Keratinocyte (primary cell): Measurements from ENCODE around the gene XAB2. TPM values are rescaled to one million over a fixed set of nuclear protein-coding genes. Genes with fewer than 3 reads are reported as not detected.

Experiments
- DNase-seq: peaks from one replicate; pipeline ENCODE4 v3.0.0-alpha.2; 2011; ENCODE audit warnings: low read depth, missing footprints, low spot score
- FAIRE-seq: peaks from 2 replicates; lab custom pipeline; 2011; peaks lifted over from hg19 to GRCh38; lab: Jason Lieb, UNC
- H2AFZ ChIP-seq: 2 replicates; pipeline ENCODE4 v1.6.0; 2012; ENCODE audit warnings: low read length, control low read depth, inconsistent platforms; ENCODE audit not compliant: control insufficient read depth
- H3K27ac ChIP-seq: 2 replicates; pipeline ENCODE4 v1.5.1; 2011; ENCODE audit warnings: low read length; ENCODE audit not compliant: control insufficient read depth, insufficient read depth
- H3K27me3 ChIP-seq: 3 replicates; pipeline ENCODE4 v1.6.0; 2011; ENCODE audit warnings: low read length; ENCODE audit not compliant: control insufficient read depth, insufficient read depth; ENCODE audit errors: extremely low read depth
- H3K36me3 ChIP-seq, 2 experiments: 2 replicates in 1 of 2; 3 replicates in 1 of 2; pipeline ENCODE4 v1.5.1; 2011; ENCODE audit warnings: low read length in 2 of 2, mild to moderate bottlenecking in 1 of 2; ENCODE audit not compliant: control insufficient read depth in 2 of 2, insufficient read depth in 2 of 2; ENCODE audit errors: extremely low read depth in 1 of 2
- H3K4me1 ChIP-seq: 3 replicates; pipeline ENCODE4 v1.5.1; 2011; ENCODE audit warnings: low read length; ENCODE audit not compliant: control insufficient read depth, insufficient read depth; ENCODE audit errors: extremely low read depth
- H3K4me2 ChIP-seq: 3 replicates; pipeline ENCODE4 v1.6.0; 2011; ENCODE audit warnings: low read depth, low read length; ENCODE audit not compliant: control insufficient read depth, insufficient read depth; ENCODE audit errors: extremely low read depth
- H3K4me3 ChIP-seq, 3 experiments: fragments of 200-600 bp in 1 of 3; sonication (generic) in 1 of 3; 2 replicates in 2 of 3; 3 replicates in 1 of 3; pipeline ENCODE4 v1.5.1; 2011 to 2016; ENCODE audit warnings: low read length in 3 of 3, mild to moderate bottlenecking in 3 of 3, control low read depth in 2 of 3, inconsistent platforms in 1 of 3, low read depth in 1 of 3, mixed read lengths in 1 of 3, mixed run types in 1 of 3, moderate library complexity in 1 of 3; ENCODE audit not compliant: control insufficient read depth in 2 of 3, insufficient read depth in 2 of 3; ENCODE audit errors: extremely low read depth in 1 of 3
- H3K79me2 ChIP-seq: 2 replicates; pipeline ENCODE4 v1.6.0; 2012; ENCODE audit warnings: low read length; ENCODE audit not compliant: control insufficient read depth, insufficient read depth
- H3K9ac ChIP-seq: 3 replicates; pipeline ENCODE4 v1.6.0; 2011; ENCODE audit warnings: low read length; ENCODE audit not compliant: control insufficient read depth, insufficient read depth; ENCODE audit errors: extremely low read depth
- H3K9me1 ChIP-seq: 3 replicates; pipeline ENCODE4 v1.6.0; 2011; ENCODE audit warnings: low read length; ENCODE audit not compliant: control insufficient read depth, insufficient read depth; ENCODE audit errors: extremely low read depth
- H3K9me3 ChIP-seq: 2 replicates; pipeline ENCODE4 v1.5.1; 2012; ENCODE audit warnings: low read depth, low read length; ENCODE audit not compliant: control insufficient read depth
- H4K20me1 ChIP-seq: 3 replicates; pipeline ENCODE4 v1.6.0; 2011; ENCODE audit warnings: low read length; ENCODE audit not compliant: control insufficient read depth, insufficient read depth; ENCODE audit errors: extremely low read depth
- CTCF ChIP-seq, 3 experiments: IDR thresholded peaks in 1 of 3; conservative IDR thresholded peaks in 1 of 3; optimal IDR thresholded peaks in 1 of 3; 2 replicates in 2 of 3; 3 replicates in 1 of 3; pipeline versions ENCODE3 to v1.5.1; 2011; ENCODE audit warnings: low read length in 3 of 3, mild to moderate bottlenecking in 3 of 3, moderate library complexity in 2 of 3, control low read depth in 1 of 3, inconsistent platforms in 1 of 3; ENCODE audit not compliant: insufficient read depth in 2 of 3; ENCODE audit errors: extremely low read depth in 1 of 3
- EZH2 ChIP-seq: IDR thresholded peaks from one replicate; pipeline ENCODE4 v1.6.1; 2012; ENCODE audit warnings: inconsistent platforms, mild to moderate bottlenecking, low read length, moderate library complexity
- dilution Hi-C: fragments of 300-500 bp; cut with MboI; formaldehyde crosslinking; loops from one replicate; pipeline ENCODE4 v1.7.0; 2020; ENCODE audit warnings: low sequenced_read_pairs; ENCODE audit not compliant: extremely low pct_ligation_motif_present
- polyA plus RNA-seq, 5 experiments: library from polyadenylated mRNA; depleted of rRNA in 3 of 5; stranded (reverse) in 3 of 5; stranded (forward) in 1 of 5; unstranded in 1 of 5; fragments of >200 nt; gene quantifications; 1 replicate in 1 of 5; 2 replicates in 3 of 5; 3 replicates in 1 of 5; pipeline versions ENCODE4 v1.2.1 to v1.2.3, GENCODE V29; 2011 to 2012; ENCODE audit warnings: missing spikeins in 2 of 5, low read depth in 1 of 5, low replicate concordance in 1 of 5

XAB2 gene
- polyA plus RNA-seq, 1 donor (not counting 4 experiments of a cell fraction or from before 2014, with no cell fraction given): 15.6 TPM

GRCh38 chr19:7607212-7607873, 22.0 kb downstream of the XAB2 start:
- no peak overlapping the region for H2AFZ ChIP-seq
- no peak for DNase-seq
- H3K4me3 ChIP-seq: no peak overlapping the region
- no peak overlapping the region for H3K27ac ChIP-seq
- TF ChIP-seq CTCF (optimal IDR thresholded peaks at IDR 0.05 in 1 of 3, IDR thresholded peaks at IDR 0.05 in 1 of 3, conservative IDR thresholded peaks at IDR 0.05 in 1 of 3; ENCODE audit: extremely low read depth in 1 of 3, insufficient read depth in 2 of 3, low read length in 3 of 3): no peak
- no peak for TF ChIP-seq EZH2
- no peak overlapping the region for H3K9ac ChIP-seq
- peaks cover 10 to 14% of the 10 kb centered on the region in 2 experiments for H3K36me3 ChIP-seq
- H3K9me3 ChIP-seq: no peaks in the 10 kb centered on the region
- H3K4me2 ChIP-seq: no peak overlapping the region
- no peaks in the 10 kb centered on the region for H3K9me1 ChIP-seq
- no peak for FAIRE-seq
- no peaks in the 10 kb centered on the region for H4K20me1 ChIP-seq
- H3K4me1 ChIP-seq: peaks cover under 1% of the 10 kb centered on the region
- no peaks in the 10 kb centered on the region for H3K79me2 ChIP-seq
- no peaks in the 10 kb centered on the region for H3K27me3 ChIP-seq
- dilution Hi-C loops: no loop called here

GRCh38 chr19:7606289-7606688, 23.1 kb downstream of the XAB2 start:
- TF ChIP-seq CTCF (optimal IDR thresholded peaks at IDR 0.05 in 1 of 3, IDR thresholded peaks at IDR 0.05 in 1 of 3, conservative IDR thresholded peaks at IDR 0.05 in 1 of 3; ENCODE audit: extremely low read depth in 1 of 3, insufficient read depth in 2 of 3, low read length in 3 of 3) (no peak), EZH2 (no peak)
- Histone ChIP-seq H3K4me1 (peaks cover 3% of the 10 kb centered on the region), H3K9me1 (no peaks in the 10 kb centered on the region), H3K4me2 (no peak overlapping the region), H4K20me1 (no peaks in the 10 kb centered on the region), H2AFZ (no peak overlapping the region), H3K4me3 (no peak overlapping the region), H3K27me3 (no peaks in the 10 kb centered on the region), H3K27ac (no peak overlapping the region), H3K36me3 (peaks cover 8 to 13% of the 10 kb centered on the region in 2 experiments), H3K9me3 (no peaks in the 10 kb centered on the region), H3K9ac (no peak overlapping the region), H3K79me2 (no peaks in the 10 kb centered on the region)
- FAIRE-seq: no peak
- no peak for DNase-seq
- dilution Hi-C loops: no loop called here
